OCI-LY3 (cell line): ENCODE data around the gene SPEF2.

Experiments
- CTCF ChIP-seq: fragments of 200-600, 300-600 bp; sonication (generic); IDR thresholded peaks from 2 replicates; pipeline ENCODE4 v1.5.1; 2014; ENCODE audit warnings: antibody characterized with exemption, low read length, low read depth
- EZH2phosphoT487 ChIP-seq: fragments of 200-600 bp; shearing (Covaris generic); IDR thresholded peaks from 2 replicates; pipeline ENCODE4 v1.6.1; 2018; ENCODE audit warnings: antibody characterized with exemption, mixed run types, low read depth

- TF ChIP-seq CTCF (no peak), EZH2phosphoT487 (no peak)
Observed at GRCh38 chr5:35617435-35618303, at the start of gene SPEF2.
